Keratinocyte (primary cell): ENCODE measurements around the gene COG5.

Source experiments
- EZH2 ChIP-seq: IDR thresholded peaks from one replicate; pipeline ENCODE4 v1.6.1; 2012; ENCODE audit warnings: inconsistent platforms, mild to moderate bottlenecking, low read length, moderate library complexity
- TF ChIP-seq, protein P1 (sequence below), 3 experiments: IDR thresholded peaks in 1 of 3; conservative IDR thresholded peaks in 1 of 3; optimal IDR thresholded peaks in 1 of 3; 2 replicates in 2 of 3; 3 replicates in 1 of 3; pipeline versions ENCODE3 to v1.5.1; 2011; ENCODE audit warnings: low read length in 3 of 3, mild to moderate bottlenecking in 3 of 3, moderate library complexity in 2 of 3, control low read depth in 1 of 3, inconsistent platforms in 1 of 3; ENCODE audit not compliant: insufficient read depth in 2 of 3; ENCODE audit errors: extremely low read depth in 1 of 3

DNA sequence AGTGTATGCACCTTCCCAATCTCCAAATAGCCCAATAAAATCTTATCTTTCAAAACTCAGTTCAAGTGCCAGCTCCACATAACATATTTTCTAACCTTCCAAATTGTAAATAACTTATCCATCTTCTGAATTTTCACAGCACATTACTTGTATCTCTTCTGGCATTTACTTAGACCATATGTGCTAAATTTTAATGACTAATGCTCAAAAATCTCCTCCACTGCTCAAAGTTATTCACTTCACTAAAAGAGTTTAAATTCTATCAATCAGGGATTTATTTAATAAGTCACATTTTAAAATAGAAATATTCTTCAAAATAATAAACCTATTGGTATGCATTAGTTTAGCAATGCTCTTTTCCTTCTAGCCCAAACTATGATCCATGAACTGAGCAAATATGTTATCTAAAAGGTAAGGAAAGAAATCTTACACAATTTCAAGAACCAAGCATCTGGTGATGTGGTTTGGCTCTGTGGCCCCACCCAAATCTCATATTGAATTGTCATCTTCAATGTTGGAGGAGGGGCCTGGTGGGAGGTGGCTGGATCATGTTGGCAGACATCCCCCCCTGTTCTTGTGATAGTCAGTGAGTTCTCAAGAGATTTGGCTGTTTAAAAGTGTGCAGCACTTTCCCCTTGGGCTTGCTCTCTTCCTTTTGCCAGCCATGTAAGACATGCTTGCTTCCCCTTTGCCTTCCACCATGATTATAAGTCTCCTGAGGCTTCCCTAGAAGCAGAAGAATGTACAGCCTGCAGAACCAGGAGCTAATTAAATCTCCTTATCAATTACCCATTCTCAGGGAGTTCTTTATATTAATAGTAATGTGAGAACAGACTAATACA lies 121.9 kb downstream of the COG5 start:
- TF ChIP-seq, protein P1, sequence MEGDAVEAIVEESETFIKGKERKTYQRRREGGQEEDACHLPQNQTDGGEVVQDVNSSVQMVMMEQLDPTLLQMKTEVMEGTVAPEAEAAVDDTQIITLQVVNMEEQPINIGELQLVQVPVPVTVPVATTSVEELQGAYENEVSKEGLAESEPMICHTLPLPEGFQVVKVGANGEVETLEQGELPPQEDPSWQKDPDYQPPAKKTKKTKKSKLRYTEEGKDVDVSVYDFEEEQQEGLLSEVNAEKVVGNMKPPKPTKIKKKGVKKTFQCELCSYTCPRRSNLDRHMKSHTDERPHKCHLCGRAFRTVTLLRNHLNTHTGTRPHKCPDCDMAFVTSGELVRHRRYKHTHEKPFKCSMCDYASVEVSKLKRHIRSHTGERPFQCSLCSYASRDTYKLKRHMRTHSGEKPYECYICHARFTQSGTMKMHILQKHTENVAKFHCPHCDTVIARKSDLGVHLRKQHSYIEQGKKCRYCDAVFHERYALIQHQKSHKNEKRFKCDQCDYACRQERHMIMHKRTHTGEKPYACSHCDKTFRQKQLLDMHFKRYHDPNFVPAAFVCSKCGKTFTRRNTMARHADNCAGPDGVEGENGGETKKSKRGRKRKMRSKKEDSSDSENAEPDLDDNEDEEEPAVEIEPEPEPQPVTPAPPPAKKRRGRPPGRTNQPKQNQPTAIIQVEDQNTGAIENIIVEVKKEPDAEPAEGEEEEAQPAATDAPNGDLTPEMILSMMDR (optimal IDR thresholded peaks at IDR 0.05 in 1 of 3, IDR thresholded peaks at IDR 0.05 in 1 of 3, conservative IDR thresholded peaks at IDR 0.05 in 1 of 3; ENCODE audit: extremely low read depth in 1 of 3, insufficient read depth in 2 of 3, low read length in 3 of 3): no peak
- TF ChIP-seq EZH2: no peak
